Pancreas (tissue), 10 donors: Measurements from ENCODE around the gene OVCA2. TPM values are rescaled to one million over a fixed set of nuclear protein-coding genes. Genes with fewer than 3 reads are reported as not detected.
A peak's percentile ranks its signal among the peaks of the same experiment; 100 is the strongest.

Experiments used
- ATAC-seq, 4 donors: fragments of 200-7000 bp; cut with Tn5 transposase; one replicate each; pipeline versions ENCODE4 v1.8.0 to v1.9.1; 2020; ENCODE audit warnings: mild to moderate bottlenecking in 4 of 4, moderate library complexity in 4 of 4
- DNase-seq, 6 donors: peaks; one replicate each; pipeline ENCODE4 v3.0.0-alpha.2; 2020
- FAIRE-seq: peaks from 2 replicates; lab custom pipeline; 2012; peaks lifted over from hg19 to GRCh38; lab: Jason Lieb, UNC
- H3K27ac ChIP-seq, 4 donors: fragments of 200-600 bp; sonication (generic); 1 replicate in 3 of 4; 2 replicates in 1 of 4; pipeline versions ENCODE4 v1.5.0 to v1.8.0; 2020
- H3K27me3 ChIP-seq, 4 donors: fragments of 200-600 bp; one replicate each; pipeline ENCODE4 v1.8.0; 2021
- H3K36me3 ChIP-seq, 3 donors: fragments of 200-600 bp; sonication (generic) in 1 of 3; one replicate each; pipeline versions ENCODE4 v1.5.0 to v1.8.0; 2020 to 2021
- H3K4me1 ChIP-seq, 3 donors: fragments of 200-600 bp; one replicate each; pipeline ENCODE4 v1.8.0; 2021
- H3K4me3 ChIP-seq, 4 donors: fragments of 200-600 bp; sonication (generic) in 2 of 4; one replicate each; pipeline versions ENCODE4 v1.5.0 to v1.8.0; 2020 to 2021
- H3K9me3 ChIP-seq, 4 donors: fragments of 200-600 bp; one replicate each; pipeline ENCODE4 v1.8.0; 2021
- WGBS, 2 donors: extraction: QIAGEN DNeasy Blood & Tissue Kit; methylation state at CpG; one replicate each; pipeline ENCODE4 v1.1.7; 2013; 5-methylcytosine and 5-hydroxymethylcytosine counted together
- intact Hi-C, 3 donors: fragments of 100-400 bp; cut with DNase I; formaldehyde crosslinking; loops; one replicate each; pipeline versions ENCODE4 v1.11.1 to v1.14.2; 2022
- polyA plus RNA-seq, 2 donors: library from polyadenylated mRNA; stranded (reverse); fragments of 200-250 nt; gene quantifications; one replicate each; pipeline ENCODE4 v1.2.3, GENCODE V29; 2013
- total RNA-seq, 6 donors: library from RNA; stranded (reverse); fragmentation: NEBNext Ultra II Directional in 4 of 6; extraction: Animal tissue kit (Norgen Biotek cat#: 25700) in 4 of 6; gene quantifications; one replicate each; pipeline versions ENCODE4 v1.2.1 to v1.2.4, GENCODE V29; 2021 to 2023
- TF ChIP-seq, protein P1 (sequence below), 4 donors: fragments of 200-600 bp; sonication (generic) in 3 of 4; IDR thresholded peaks; one replicate each; pipeline versions ENCODE4 v1.5.0 to v1.8.0; 2021; ENCODE audit warnings: antibody characterized with exemption in 4 of 4
- donor health status: healthy with polysubstance abuse.
- donor health status: DM: no; HTN: no; CAD: no; lungs with moderate emphysema.
- donor health status: DM: no; HTN: no; CAD: no.
- donor health status: control.
- donor health status: control.
- donor health status: Bipolar disorder and iron deficiency.
- donor health status: DM: yes; HTN: yes; CAD: no.
- donor health status: DM: no; HTN: no; CAD: no.
- donor health status: DM: no; HTN: no; CAD: no.
- donor health status: DM: yes; HTN: yes; CAD: no.

Gene OVCA2
- total and polyA plus RNA-seq, 8 donors, result 10.4 to 79.3 (median 18.6) TPM

DNA sequence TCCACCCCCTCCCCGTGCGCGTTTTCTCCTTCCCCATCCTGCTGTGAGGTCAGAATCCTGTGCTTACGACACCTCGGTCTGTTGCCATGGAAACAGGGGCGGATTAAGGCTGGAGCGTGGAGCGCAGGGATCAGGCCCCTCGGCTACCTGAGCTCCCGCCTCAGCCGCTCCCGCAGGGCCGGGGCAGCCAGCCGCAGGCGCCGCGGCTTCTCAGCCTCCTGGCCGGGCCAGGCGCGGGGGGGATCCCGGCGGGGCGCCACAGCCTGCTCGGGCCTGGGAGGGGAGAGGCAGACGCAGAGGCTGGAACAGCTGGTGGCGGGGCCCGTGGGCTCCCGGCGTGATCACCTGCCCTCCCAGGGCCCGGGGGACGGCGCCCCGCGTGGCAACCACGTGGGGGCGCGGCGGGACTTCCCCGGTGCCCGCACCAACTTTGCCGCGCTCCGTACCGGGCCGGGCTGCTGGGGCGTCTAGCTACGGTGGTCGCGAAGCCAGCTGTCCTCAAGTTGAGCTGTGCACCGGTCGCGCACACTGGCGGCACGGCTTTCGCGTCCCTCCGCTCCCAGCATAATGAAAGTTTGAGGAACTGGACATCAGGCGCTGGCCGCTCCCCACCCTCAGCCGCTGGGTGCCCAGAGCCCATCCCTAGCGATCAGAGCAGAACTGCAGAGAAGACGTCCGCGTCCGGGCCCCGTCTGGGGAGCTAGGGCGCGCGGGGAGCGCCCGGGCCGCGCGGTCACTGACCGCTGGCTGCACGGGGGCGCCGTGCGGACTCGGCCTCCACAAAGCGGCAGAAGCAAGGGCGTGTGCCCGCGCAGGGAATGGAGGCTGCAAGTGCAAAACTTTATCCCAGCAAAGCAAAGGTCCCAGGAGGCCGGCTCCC is 17.9 kb upstream of the OVCA2 start:
- peaks cover 0 to 9% (median 0%) of the 10 kb centered on the region in 3 donors for H3K4me1 ChIP-seq
- DNase-seq, result peak; percentile 65 to 78 (median 70)
- WGBS, 2 donors, result 1 to 2% methylated on average over 79 to 85 of the region's 85 CpGs
- intact Hi-C loops, result no loop called here
- ATAC-seq, result peak; percentile 27 to 62 (median 39)
- TF ChIP-seq, protein P1, sequence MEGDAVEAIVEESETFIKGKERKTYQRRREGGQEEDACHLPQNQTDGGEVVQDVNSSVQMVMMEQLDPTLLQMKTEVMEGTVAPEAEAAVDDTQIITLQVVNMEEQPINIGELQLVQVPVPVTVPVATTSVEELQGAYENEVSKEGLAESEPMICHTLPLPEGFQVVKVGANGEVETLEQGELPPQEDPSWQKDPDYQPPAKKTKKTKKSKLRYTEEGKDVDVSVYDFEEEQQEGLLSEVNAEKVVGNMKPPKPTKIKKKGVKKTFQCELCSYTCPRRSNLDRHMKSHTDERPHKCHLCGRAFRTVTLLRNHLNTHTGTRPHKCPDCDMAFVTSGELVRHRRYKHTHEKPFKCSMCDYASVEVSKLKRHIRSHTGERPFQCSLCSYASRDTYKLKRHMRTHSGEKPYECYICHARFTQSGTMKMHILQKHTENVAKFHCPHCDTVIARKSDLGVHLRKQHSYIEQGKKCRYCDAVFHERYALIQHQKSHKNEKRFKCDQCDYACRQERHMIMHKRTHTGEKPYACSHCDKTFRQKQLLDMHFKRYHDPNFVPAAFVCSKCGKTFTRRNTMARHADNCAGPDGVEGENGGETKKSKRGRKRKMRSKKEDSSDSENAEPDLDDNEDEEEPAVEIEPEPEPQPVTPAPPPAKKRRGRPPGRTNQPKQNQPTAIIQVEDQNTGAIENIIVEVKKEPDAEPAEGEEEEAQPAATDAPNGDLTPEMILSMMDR (IDR thresholded peaks at IDR 0.05), result no peak
- H3K36me3 ChIP-seq, result no peaks in the 10 kb centered on the region
- peak overlapping the region in 1 of 4 donors; percentile 18 for H3K27ac ChIP-seq
- peak overlapping the region; percentile 33 to 61 (median 42) for H3K4me3 ChIP-seq
- no peak for FAIRE-seq
- no peaks in the 10 kb centered on the region for H3K9me3 ChIP-seq
- no peaks in the 10 kb centered on the region for H3K27me3 ChIP-seq

DNA sequence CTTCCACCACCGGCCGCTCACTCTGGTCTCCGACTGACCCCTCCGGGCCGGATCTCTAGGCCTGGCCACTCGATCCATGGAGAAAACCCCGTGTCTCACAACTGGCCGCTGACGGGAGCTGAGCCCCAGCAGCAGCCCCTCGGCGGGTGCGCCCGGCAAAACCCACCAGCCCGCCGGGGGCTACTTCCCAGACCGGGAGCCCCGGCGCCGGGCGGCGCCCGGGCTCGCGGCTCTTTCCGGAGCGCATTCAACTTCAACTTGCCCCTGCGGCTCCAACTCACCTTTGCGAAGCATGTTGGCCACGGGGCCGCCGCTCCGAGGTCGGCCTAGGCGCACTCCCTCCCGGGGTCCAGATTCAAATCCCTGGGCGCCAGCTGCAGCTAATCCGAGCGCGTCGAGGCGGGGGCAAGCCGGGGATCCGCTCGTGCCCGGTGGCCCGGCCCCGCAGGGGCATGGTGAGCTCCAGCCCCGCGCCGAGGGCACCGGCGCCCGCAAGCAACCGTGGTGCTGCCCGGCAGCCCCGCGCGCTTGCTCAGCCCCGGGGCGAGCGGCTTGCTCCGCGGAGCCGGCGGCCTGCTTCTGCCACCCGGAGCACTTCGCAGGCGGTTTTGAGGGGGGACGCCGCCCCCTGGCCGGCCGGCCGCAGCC is 17.1 kb upstream of the OVCA2 start:
- H3K27ac ChIP-seq, result peak overlapping the region in 1 of 4 donors; percentile 18
- WGBS, 2 donors, result 1 to 2% methylated on average over 68 to 73 of the region's 73 CpGs
- FAIRE-seq, result no peak
- H3K9me3 ChIP-seq, result no peaks in the 10 kb centered on the region
- peaks cover 0 to 9% (median 0%) of the 10 kb centered on the region in 3 donors for H3K4me1 ChIP-seq
- no peaks in the 10 kb centered on the region for H3K36me3 ChIP-seq
- DNase-seq, result no peak
- H3K4me3 ChIP-seq, result peak overlapping the region; percentile 33 to 61 (median 42)
- TF ChIP-seq, protein P1 (IDR thresholded peaks at IDR 0.05), result no peak
- intact Hi-C loops, result loop anchor here in 2 of 3 donors (5.0 kb wide), 2 partner anchors 112 to 117 kb away; no protein-coding TSS in a partner anchor
- no peaks in the 10 kb centered on the region for H3K27me3 ChIP-seq
- ATAC-seq, result peak in 2 of 4 donors; percentile 0 to 4

DNA sequence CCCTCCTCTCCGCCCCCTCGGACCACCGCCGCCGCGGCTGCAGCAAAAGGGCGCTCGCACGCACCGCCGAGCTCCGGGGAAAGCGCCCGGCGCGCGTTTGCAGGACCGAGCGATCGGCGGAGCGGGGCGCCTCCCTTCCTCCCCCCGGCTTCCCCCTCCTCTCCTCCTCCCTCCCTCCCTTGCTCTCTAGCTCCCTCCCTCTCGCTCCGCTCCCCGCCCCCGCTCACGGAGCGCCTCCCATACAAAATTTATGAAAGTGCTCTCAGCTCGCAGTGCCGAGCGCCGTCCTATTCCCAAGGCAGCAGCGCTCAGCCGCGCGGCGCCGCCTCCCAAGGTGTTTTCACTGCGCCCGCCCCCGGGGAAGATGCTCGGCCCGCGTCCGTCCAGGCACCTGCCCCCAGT is 16.6 kb upstream of the OVCA2 start, which contains the start of gene RTN4RL1:
RTN4RL1 (minus strand) TSS at position 115 of the 402 bp plus-strand sequence. CDS start 469 bp downstream, outside the sequence.
- intact Hi-C loops, result loop anchor here in 2 of 3 donors (5.0 kb wide), 2 partner anchors 113 to 118 kb away; no protein-coding TSS in a partner anchor
- TF ChIP-seq, protein P1 (IDR thresholded peaks at IDR 0.05), result no peak
- no peaks in the 10 kb centered on the region for H3K27me3 ChIP-seq
- peak within 1 kb of the TSS; percentile 33 to 61 (median 42) for H3K4me3 ChIP-seq
- FAIRE-seq, result no peak
- no peaks in the 10 kb centered on the region for H3K36me3 ChIP-seq
- ATAC-seq, result peak; percentile 36 to 61 (median 55)
- 0 to 1% methylated on average over 33 to 47 of the region's 47 CpGs for WGBS, 2 donors
- DNase-seq, result peak in 5 of 6 donors; percentile 64 to 79 (median 73)
- H3K9me3 ChIP-seq, result no peaks in the 10 kb centered on the region
- H3K27ac ChIP-seq, result peak within 1 kb of the TSS in 3 of 4 donors; percentile 34 to 52 (median 50)
- peaks cover 0 to 9% (median 0%) of the 10 kb centered on the region in 3 donors for H3K4me1 ChIP-seq

DNA sequence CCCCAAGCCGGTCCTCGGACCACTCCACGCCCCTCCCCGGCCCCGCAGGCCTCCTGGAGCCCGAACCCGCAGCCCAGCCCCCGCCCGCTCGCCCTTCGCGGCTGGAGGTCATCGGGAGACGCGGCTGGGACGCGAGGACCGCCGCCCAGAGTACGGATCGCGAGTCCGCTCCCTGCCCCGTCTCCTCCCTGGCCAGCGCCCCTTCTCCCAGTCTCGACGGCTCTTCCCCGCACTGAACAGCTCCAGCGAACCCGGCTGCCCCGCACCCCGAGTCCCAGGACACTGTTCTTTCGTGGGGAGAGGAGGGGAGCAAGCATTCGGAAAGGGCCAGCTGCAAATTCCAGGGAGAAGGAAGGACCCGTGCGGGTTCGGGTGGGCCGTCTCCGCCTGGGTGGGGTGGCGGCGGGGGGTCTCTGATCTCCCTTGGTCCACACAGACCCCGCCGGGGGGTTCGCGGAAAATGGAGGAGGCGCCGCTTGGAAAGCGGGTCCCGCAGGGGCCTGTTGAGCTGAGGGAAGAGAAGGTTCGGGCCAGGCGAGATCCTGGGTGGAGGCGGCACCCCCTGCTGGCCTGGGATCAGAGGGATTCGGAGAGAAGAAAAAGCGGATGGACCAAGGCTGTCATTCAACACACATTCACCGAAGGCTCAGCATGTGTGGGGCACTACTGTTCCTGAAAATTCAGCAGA is 16.1 kb upstream of the OVCA2 start:
- Histone ChIP-seq H3K9me3 (no peaks in the 10 kb centered on the region), H3K4me3 (peak overlapping the region; percentile 33 to 61 (median 42)), H3K27me3 (no peaks in the 10 kb centered on the region), H3K27ac (peak overlapping the region in 3 of 4 donors; percentile 34 to 52 (median 50)), H3K36me3 (no peaks in the 10 kb centered on the region), H3K4me1 (peaks cover under 1 to 9% (median 2%) of the 10 kb centered on the region in 3 donors)
- FAIRE-seq, result no peak
- peak; percentile 72 to 90 (median 79) for DNase-seq
- TF ChIP-seq, protein P1 (IDR thresholded peaks at IDR 0.05), result peak; percentile 13 to 65 (median 64)
- intact Hi-C loops, result loop anchor here in 2 of 3 donors (5.0 kb wide), 2 partner anchors 113 to 118 kb away; no protein-coding TSS in a partner anchor
- peak; percentile 57 to 71 (median 67) for ATAC-seq
- 1 to 2% methylated on average over 46 to 55 of the region's 55 CpGs for WGBS, 2 donors
